IPS DF 6.9 (cell line): ENCODE data around the gene SURF1.

Experiments used
- DNase-seq: peaks from one replicate; pipeline ENCODE4 v3.0.0-alpha.2; 2013; ENCODE audit warnings: low read depth, low spot score
- H3K27ac ChIP-seq: one replicate; pipeline ENCODE4 v1.5.1; 2013; ENCODE audit warnings: low read length, control low read depth
- H3K27me3 ChIP-seq: 2 replicates; pipeline ENCODE4 v1.6.1; 2013; ENCODE audit warnings: mild to moderate bottlenecking, low read length; ENCODE audit not compliant: control insufficient read depth, insufficient read depth
- H3K36me3 ChIP-seq: 2 replicates; pipeline ENCODE4 v1.6.1; 2013; ENCODE audit warnings: low read length; ENCODE audit not compliant: control insufficient read depth, insufficient read depth
- H3K4me1 ChIP-seq: 2 replicates; pipeline ENCODE4 v1.6.1; 2013; ENCODE audit warnings: low read length; ENCODE audit not compliant: control insufficient read depth, insufficient read depth
- H3K4me3 ChIP-seq: 2 replicates; pipeline ENCODE4 v1.5.1; 2013; ENCODE audit warnings: mild to moderate bottlenecking, low read length
- H3K9me3 ChIP-seq: 2 replicates; pipeline ENCODE4 v1.6.1; 2013; ENCODE audit warnings: low read length, inconsistent platforms; ENCODE audit not compliant: control insufficient read depth, insufficient read depth
- WGBS: extraction: QIAGEN DNeasy Blood & Tissue Kit; methylation state at CpG from one replicate; pipeline ENCODE4 v1.1.7; 2013; ENCODE audit warnings: mixed read lengths, missing lambda C conversion rate; ENCODE audit not compliant: insufficient read length, insufficient coverage; 5-methylcytosine and 5-hydroxymethylcytosine counted together

Gene SURF1

GRCh38 chr9:133356391-133357091 lies at the start of gene SURF1, which contains the start of gene SURF2:
SURF1 (minus strand) TSS chr9:133356487; CDS start chr9:133356453, 34 bp downstream.
SURF2 (plus strand) TSS chr9:133356550; CDS start chr9:133356593, 43 bp downstream.
- no peaks in the 10 kb centered on the region for H3K27me3 ChIP-seq
- DNase-seq, result no peak
- H3K36me3 ChIP-seq, result peaks cover 22% of the 10 kb centered on the region
- no peaks in the 10 kb centered on the region for H3K4me1 ChIP-seq
- H3K4me3 ChIP-seq, result peak within 1 kb of the TSS; percentile 70
- H3K27ac ChIP-seq, result no peak within 1 kb of the TSS
- no CpG with 5 or more reads among the region's 78 CpGs for WGBS
- no peaks in the 10 kb centered on the region for H3K9me3 ChIP-seq

- Histone ChIP-seq H3K4me1 (no peaks in the 10 kb centered on the region), H3K27ac (no peak overlapping the region), H3K4me3 (no peak overlapping the region), H3K9me3 (no peaks in the 10 kb centered on the region), H3K36me3 (peaks cover 9% of the 10 kb centered on the region; the same call in 1 of the 2 replicates), H3K27me3 (no peaks in the 10 kb centered on the region)
- WGBS, result no CpG with 5 or more reads among the region's 19 CpGs
- no peak for DNase-seq
Observed at GRCh38 chr9:133405508-133406438, 49.5 kb upstream of the SURF1 start.

- Histone ChIP-seq H3K36me3 (peaks cover 9% of the 10 kb centered on the region; the same call in 1 of the 2 replicates), H3K27ac (no peak overlapping the region), H3K9me3 (no peaks in the 10 kb centered on the region), H3K27me3 (no peaks in the 10 kb centered on the region), H3K4me3 (no peak overlapping the region), H3K4me1 (no peaks in the 10 kb centered on the region)
- no CpG with 5 or more reads among the region's 12 CpGs for WGBS
- DNase-seq, result no peak
Observed at GRCh38 chr9:133404454-133405002, 48.2 kb upstream of the SURF1 start.

GRCh38 chr9:133403766-133404453 lies 47.6 kb upstream of the SURF1 start:
- no CpG with 5 or more reads among the region's 16 CpGs for WGBS
- H3K27me3 ChIP-seq, result no peaks in the 10 kb centered on the region
- H3K4me3 ChIP-seq, result no peak overlapping the region
- peaks cover 9% of the 10 kb centered on the region; the same call in 1 of the 2 replicates for H3K36me3 ChIP-seq
- no peaks in the 10 kb centered on the region for H3K4me1 ChIP-seq
- no peak for DNase-seq
- H3K27ac ChIP-seq, result no peak overlapping the region
- no peaks in the 10 kb centered on the region for H3K9me3 ChIP-seq

GRCh38 chr9:133402689-133403088 lies 46.4 kb upstream of the SURF1 start:
- no peak overlapping the region for H3K27ac ChIP-seq
- H3K27me3 ChIP-seq, result no peaks in the 10 kb centered on the region
- H3K9me3 ChIP-seq, result no peaks in the 10 kb centered on the region
- H3K4me1 ChIP-seq, result no peaks in the 10 kb centered on the region
- no CpG with 5 or more reads among the region's 7 CpGs for WGBS
- no peak for DNase-seq
- H3K36me3 ChIP-seq, result peaks cover 9% of the 10 kb centered on the region; the same call in 1 of the 2 replicates
- H3K4me3 ChIP-seq, result no peak overlapping the region

- Histone ChIP-seq H3K4me1 (no peaks in the 10 kb centered on the region), H3K4me3 (no peak overlapping the region), H3K9me3 (no peaks in the 10 kb centered on the region), H3K27ac (no peak overlapping the region), H3K36me3 (peaks cover 8% of the 10 kb centered on the region; the same call in 1 of the 2 replicates), H3K27me3 (no peaks in the 10 kb centered on the region)
- WGBS, result no CpG with 5 or more reads among the region's 6 CpGs
- no peak for DNase-seq
Observed at GRCh38 chr9:133401588-133401987, 45.3 kb upstream of the SURF1 start.

GRCh38 chr9:133400292-133400691 lies 44.0 kb upstream of the SURF1 start:
- no CpG with 5 or more reads among the region's 12 CpGs for WGBS
- H3K36me3 ChIP-seq, result 0 out of 2 replicates have a peak, but pooled peaks cover 5% of the 10 kb centered on the region
- H3K27me3 ChIP-seq, result no peaks in the 10 kb centered on the region
- H3K4me3 ChIP-seq, result no peak overlapping the region
- no peak for DNase-seq
- H3K4me1 ChIP-seq, result no peaks in the 10 kb centered on the region
- no peaks in the 10 kb centered on the region for H3K9me3 ChIP-seq
- H3K27ac ChIP-seq, result no peak overlapping the region

- H3K9me3 ChIP-seq, result no peaks in the 10 kb centered on the region
- H3K4me1 ChIP-seq, result no peaks in the 10 kb centered on the region
- no peak for DNase-seq
- no peaks in the 10 kb centered on the region for H3K27me3 ChIP-seq
- H3K36me3 ChIP-seq, result no peaks in the 10 kb centered on the region
- H3K27ac ChIP-seq, result no peak overlapping the region
- H3K4me3 ChIP-seq, result no peak overlapping the region
- no CpG with 5 or more reads among the region's 9 CpGs for WGBS
Observed at GRCh38 chr9:133397895-133398294, 41.6 kb upstream of the SURF1 start.

- H3K36me3 ChIP-seq, result no peaks in the 10 kb centered on the region
- H3K4me3 ChIP-seq, result no peak overlapping the region
- H3K27ac ChIP-seq, result no peak overlapping the region
- H3K27me3 ChIP-seq, result no peaks in the 10 kb centered on the region
- WGBS, result no CpG with 5 or more reads among the region's 6 CpGs
- H3K9me3 ChIP-seq, result no peaks in the 10 kb centered on the region
- DNase-seq, result no peak
- H3K4me1 ChIP-seq, result no peaks in the 10 kb centered on the region
Observed at GRCh38 chr9:133397370-133397769, 41.1 kb upstream of the SURF1 start.

- no CpG with 5 or more reads among the region's 14 CpGs for WGBS
- no peaks in the 10 kb centered on the region for H3K27me3 ChIP-seq
- DNase-seq, result no peak
- H3K4me3 ChIP-seq, result no peak overlapping the region
- H3K36me3 ChIP-seq, result no peaks in the 10 kb centered on the region
- no peaks in the 10 kb centered on the region for H3K4me1 ChIP-seq
- no peaks in the 10 kb centered on the region for H3K9me3 ChIP-seq
- H3K27ac ChIP-seq, result no peak overlapping the region
Observed at GRCh38 chr9:133396952-133397351, 40.7 kb upstream of the SURF1 start.
